Measurements from ENCODE around the gene NUP85.
"Not testable (repeated sequence)": the region's sequence is repeated elsewhere in the genome, so short reads cannot be mapped to it uniquely, and the experiment has no call there.

Gene NUP85

GRCh38 chr17:75277664-75278071 is 72.2 kb downstream of the NUP85 start:
- no peak for DNase-seq
- H3K27ac Mint-ChIP-seq: no peak overlapping the region
- H3K9me3 Mint-ChIP-seq: no peaks in the 10 kb centered on the region
- H3K4me3 Mint-ChIP-seq: no peak overlapping the region
- H3K4me1 Mint-ChIP-seq (ENCODE audit: low read depth): peaks cover 15% of the 10 kb centered on the region
- H3K36me3 Mint-ChIP-seq (ENCODE audit: low read depth): peaks cover 87% of the 10 kb centered on the region
- no peaks in the 10 kb centered on the region for H3K27me3 Mint-ChIP-seq

GRCh38 chr17:75280189-75280588 is 74.7 kb downstream of the NUP85 start:
- not testable (repeated sequence) for H3K4me1 Mint-ChIP-seq (ENCODE audit: low read depth); H3K4me3 Mint-ChIP-seq; H3K9me3 Mint-ChIP-seq; H3K27me3 Mint-ChIP-seq; H3K27ac Mint-ChIP-seq; DNase-seq
- peaks cover 82% of the 10 kb centered on the region for H3K36me3 Mint-ChIP-seq (ENCODE audit: low read depth)

GRCh38 chr17:75285123-75285522 is 79.6 kb downstream of the NUP85 start:
- Mint-ChIP-seq H3K36me3 (ENCODE audit: low read depth) (peaks cover 85% of the 10 kb centered on the region), H3K27me3 (no peaks in the 10 kb centered on the region), H3K27ac (no peak overlapping the region), H3K4me1 (ENCODE audit: low read depth) (peaks cover 26% of the 10 kb centered on the region), H3K4me3 (no peak overlapping the region), H3K9me3 (no peaks in the 10 kb centered on the region)
- DNase-seq: no peak

Data from activated T-cell treated with anti-CD3 and anti-CD28 coated beads, Interleukin-2, amount 50 U/mL, for 24 hours (primary cell).